K562 (cell line): Measurements from ENCODE around the gene C1QTNF5. TPM values are rescaled to one million over a fixed set of nuclear protein-coding genes. Genes with fewer than 3 reads are reported as not detected.

ENCODE experiments used
- ATF1 ChIP-seq, 2 experiments: fragments of 450-650 bp in 1 of 2; IDR thresholded peaks; 2 replicates each; pipeline ENCODE4 v1.6.1; 2016; ENCODE audit warnings: missing compliant biosample characterization in 1 of 2, missing genetic modification characterization in 1 of 2
- BRF2 ChIP-seq: IDR thresholded peaks from 3 replicates; pipeline ENCODE4 v1.6.1; 2011; ENCODE audit warnings: borderline replicate concordance, mild to moderate bottlenecking; ENCODE audit not compliant: insufficient read length, insufficient read depth
- CREM ChIP-seq: IDR thresholded peaks from 2 replicates; pipeline ENCODE4 v1.6.1; 2014; ENCODE audit warnings: antibody characterized with exemption, low read depth
- GMEB1 ChIP-seq: fragments of 250-450 bp; sonication (Bioruptor Pico); IDR thresholded peaks from 2 replicates; pipeline ENCODE4 v1.4.0; 2020; ENCODE audit warnings: mild to moderate bottlenecking
- HDGF ChIP-seq: fragments of 450-650 bp; IDR thresholded peaks from 2 replicates; pipeline ENCODE4 v1.6.1; 2016
- MCM5 ChIP-seq: fragments of 450-650 bp; IDR thresholded peaks from 2 replicates; pipeline ENCODE4 v1.6.1; 2016; ENCODE audit warnings: low read depth
- NFATC3 ChIP-seq: fragments of 450-650 bp; IDR thresholded peaks from 2 replicates; pipeline ENCODE4 v1.6.1; 2017; ENCODE audit warnings: mild to moderate bottlenecking
- NFIC ChIP-seq: fragments of 450-650 bp; IDR thresholded peaks from 2 replicates; pipeline ENCODE4 v1.6.1; 2017; ENCODE audit warnings: mild to moderate bottlenecking, inconsistent platforms
- NFYB ChIP-seq: IDR thresholded peaks from 2 replicates; pipeline ENCODE4 v1.6.1; 2011; ENCODE audit warnings: mild to moderate bottlenecking, moderate library complexity; ENCODE audit not compliant: insufficient read length; ENCODE audit errors: extremely low read depth
- NRF1 ChIP-seq, 2 experiments: fragments of 450-650 bp; IDR thresholded peaks in 1 of 2; conservative IDR thresholded peaks in 1 of 2; 2 replicates each; pipeline ENCODE4 v1.6.1; 2014; ENCODE audit warnings: mild to moderate bottlenecking in 2 of 2
- RCOR1 ChIP-seq, 2 experiments: IDR thresholded peaks; 2 replicates each; pipeline ENCODE4 v1.6.1; 2012; ENCODE audit warnings: low read depth in 2 of 2, low read length in 2 of 2, borderline replicate concordance in 1 of 2, improper control_type of control experiment in 1 of 2
- SMARCA4 ChIP-seq: fragments of 450-650 bp; IDR thresholded peaks from 2 replicates; pipeline ENCODE4 v1.6.1; 2016
- TFAM ChIP-seq: fragments of 250-450 bp; sonication (Bioruptor Pico); conservative IDR thresholded peaks from 2 replicates; pipeline ENCODE4 v1.5.0; 2021; ENCODE audit warnings: mild to moderate bottlenecking, moderate library complexity
- USF2 ChIP-seq: sonication (generic); formaldehyde crosslinking; IDR thresholded peaks from 2 replicates; pipeline ENCODE4 v1.5.0; 2020; ENCODE audit warnings: missing genetic modification reagents
- ZBTB1 ChIP-seq: sonication (generic); formaldehyde crosslinking; IDR thresholded peaks from 2 replicates; pipeline ENCODE4 v1.8.1; 2023; ENCODE audit warnings: missing genetic modification reagents, low read depth, mild to moderate bottlenecking, borderline replicate concordance
- ZC3H4 ChIP-seq: sonication (generic); formaldehyde crosslinking; IDR thresholded peaks from 2 replicates; pipeline ENCODE4 v1.9.0; 2021; ENCODE audit warnings: missing genetic modification reagents, borderline replicate concordance
- ZNF146 ChIP-seq: IDR thresholded peaks from one replicate; pipeline ENCODE4 v1.6.1; 2018; ENCODE audit warnings: missing compliant biosample characterization; ENCODE audit not compliant: unreplicated experiment
- polyA plus RNA-seq, 8 experiments: library from polyadenylated mRNA; depleted of rRNA in 4 of 8; stranded (reverse) in 5 of 8; unstranded in 3 of 8; fragments of >200 nt; fragmentation: Nextera tagmentation in 2 of 8; fragmentation: Illumina TruSeq in 1 of 8; extraction: Ambion mirVana in 2 of 8; extraction: Trizol in 1 of 8; gene quantifications; 2 replicates each; pipeline versions ENCODE4 v1.2.1 to v1.2.3, GENCODE V29; 2011 to 2014; ENCODE audit warnings: inconsistent platforms in 1 of 8, missing spikeins in 1 of 8
- total RNA-seq, 7 experiments: library from RNA; depleted of rRNA in 6 of 7; stranded (reverse); fragments of >200 nt in 6 of 7; fragmentation: Illumina TruSeq in 2 of 7; extraction: Trizol in 2 of 7; gene quantifications; 2 replicates each; pipeline versions ENCODE4 v1.2.1 to v1.2.3, GENCODE V29; 2011 to 2021; ENCODE audit warnings: low replicate concordance in 1 of 7
- TF ChIP-seq, protein P1 (sequence below): fragments of 200-800 bp; sonication (Bioruptor generic); IDR thresholded peaks from 2 replicates; pipeline ENCODE4 v1.6.1; 2017; ENCODE audit warnings: missing genetic modification characterization, missing compliant biosample characterization
- TF ChIP-seq, protein P2 (sequence below): sonication (generic); formaldehyde crosslinking; IDR thresholded peaks from 2 replicates; pipeline ENCODE4 v1.9.0; 2022; ENCODE audit warnings: mild to moderate bottlenecking, missing genetic modification reagents

C1QTNF5 gene
- total and polyA plus RNA-seq, 9 of the 15 experiments (the other 6 are each of a cell fraction or from before 2014, with no cell fraction given), result 0.07 to 0.76 (median 0.24) TPM; not detected in 1

DNA sequence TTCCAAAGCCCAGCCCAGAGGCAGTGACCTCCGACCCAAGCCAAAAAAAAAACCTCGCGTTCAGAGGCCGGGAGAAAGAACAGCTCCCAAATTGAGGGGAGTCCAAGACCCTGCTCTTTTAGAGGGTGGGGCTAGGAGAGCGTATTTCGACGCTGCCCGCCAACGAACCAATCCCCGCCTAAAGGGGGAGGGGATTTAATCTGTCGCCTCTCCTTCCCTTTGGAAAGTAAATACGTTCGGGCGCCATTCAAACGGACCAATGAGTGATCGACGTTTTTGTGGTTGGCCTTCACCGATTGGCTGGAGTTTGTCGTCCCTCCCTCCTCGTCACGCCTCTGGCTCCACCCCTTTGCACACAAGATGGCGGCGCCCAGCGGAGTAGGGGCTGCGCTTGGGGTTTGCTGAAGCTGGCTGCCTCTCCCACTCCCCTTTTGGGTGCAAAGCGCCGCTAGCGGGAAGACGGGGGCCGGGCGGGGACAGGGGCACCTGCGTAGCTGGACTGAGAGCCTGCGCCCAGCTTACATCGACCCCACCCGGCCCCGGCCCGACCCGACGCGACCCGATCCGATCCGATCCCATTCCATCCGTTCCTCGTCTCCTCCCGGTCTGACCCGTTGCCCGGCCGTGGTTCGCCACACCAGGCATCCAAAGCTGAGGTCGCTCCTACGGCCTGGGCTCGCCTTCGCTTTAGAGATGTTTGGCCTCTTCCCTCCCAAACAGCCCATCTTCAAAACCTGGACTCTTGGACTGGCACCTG is 6.3 kb downstream of the C1QTNF5 start, which contains the start of gene RNF26 (continued):
- no peak for TF ChIP-seq TFAM
- TF ChIP-seq SMARCA4, result no peak
- 0 out of 2 replicates have a peak, but pooled peaks have one; percentile 63 for TF ChIP-seq ZC3H4 (CRISPR knock-in tag)
- TF ChIP-seq, protein P1, sequence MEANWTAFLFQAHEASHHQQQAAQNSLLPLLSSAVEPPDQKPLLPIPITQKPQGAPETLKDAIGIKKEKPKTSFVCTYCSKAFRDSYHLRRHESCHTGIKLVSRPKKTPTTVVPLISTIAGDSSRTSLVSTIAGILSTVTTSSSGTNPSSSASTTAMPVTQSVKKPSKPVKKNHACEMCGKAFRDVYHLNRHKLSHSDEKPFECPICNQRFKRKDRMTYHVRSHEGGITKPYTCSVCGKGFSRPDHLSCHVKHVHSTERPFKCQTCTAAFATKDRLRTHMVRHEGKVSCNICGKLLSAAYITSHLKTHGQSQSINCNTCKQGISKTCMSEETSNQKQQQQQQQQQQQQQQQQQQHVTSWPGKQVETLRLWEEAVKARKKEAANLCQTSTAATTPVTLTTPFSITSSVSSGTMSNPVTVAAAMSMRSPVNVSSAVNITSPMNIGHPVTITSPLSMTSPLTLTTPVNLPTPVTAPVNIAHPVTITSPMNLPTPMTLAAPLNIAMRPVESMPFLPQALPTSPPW (CRISPR knock-in tag), result peak; percentile 29; the same call in 1 of the 2 replicates
- no peak for TF ChIP-seq ZBTB1 (CRISPR knock-in tag)
- TF ChIP-seq GMEB1 (CRISPR knock-in tag), result no peak
- TF ChIP-seq USF2, result no peak
- no peak for TF ChIP-seq MCM5
- TF ChIP-seq RCOR1 (IDR thresholded peaks at IDR 0.05; ENCODE audit: borderline replicate concordance in 1 of 2, low read depth in 2 of 2, low read length in 2 of 2), result peak in 1 of 2 experiments; percentile 24; a peak in 1 of 4 replicates
- no peak for TF ChIP-seq BRF2
- peak; percentile 92 for TF ChIP-seq CREM
- TF ChIP-seq NRF1 (conservative IDR thresholded peaks at IDR 0.05 in 1 of 2, IDR thresholded peaks at IDR 0.05 in 1 of 2), result peak; percentile 19 to 42; a peak in 2 of 4 replicates
- no peak for TF ChIP-seq ZNF146 (CRISPR knock-in tag)
- TF ChIP-seq NFATC3, result no peak
- peak; percentile 49; the same call in 1 of the 2 replicates for TF ChIP-seq NFIC
- TF ChIP-seq ATF1 (CRISPR knock-in tag; IDR thresholded peaks at IDR 0.05), result peak; percentile 60
- TF ChIP-seq ATF1 (tag; IDR thresholded peaks at IDR 0.05), result peak; percentile 97
- TF ChIP-seq, protein P2, sequence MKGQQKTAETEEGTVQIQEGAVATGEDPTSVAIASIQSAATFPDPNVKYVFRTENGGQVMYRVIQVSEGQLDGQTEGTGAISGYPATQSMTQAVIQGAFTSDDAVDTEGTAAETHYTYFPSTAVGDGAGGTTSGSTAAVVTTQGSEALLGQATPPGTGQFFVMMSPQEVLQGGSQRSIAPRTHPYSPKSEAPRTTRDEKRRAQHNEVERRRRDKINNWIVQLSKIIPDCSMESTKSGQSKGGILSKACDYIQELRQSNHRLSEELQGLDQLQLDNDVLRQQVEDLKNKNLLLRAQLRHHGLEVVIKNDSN, result no peak
- peak; percentile 93 for TF ChIP-seq NFYB
- no peak for TF ChIP-seq HDGF
